Motor neuron (in vitro differentiated cells): ENCODE data around the gene GRK5. TPM values are rescaled to one million over a fixed set of nuclear protein-coding genes. Genes with fewer than 3 reads are reported as not detected.

ENCODE experiments used
- ATAC-seq, 8 experiments: fragments of 200-7000 bp; cut with Tn5 transposase; replicated peaks in 6 of 8; 2 replicates each; pipeline ENCODE4 v1.8.0; 2021; ENCODE audit warnings: mild to moderate bottlenecking in 8 of 8, moderate library complexity in 8 of 8
- H3K27ac ChIP-seq, 2 donors: fragments of 250-450 bp; sonication (Bioruptor Pico); 2 replicates each; pipeline ENCODE4 v1.9.0; 2021; ENCODE audit warnings: antibody characterized with exemption in 2 of 2, mild to moderate bottlenecking in 2 of 2, moderate library complexity in 1 of 2
- H3K4me1 ChIP-seq, 2 donors: fragments of 250-450 bp; sonication (Bioruptor Pico); replicated peaks in 1 of 2; 2 replicates each; pipeline ENCODE4 v1.6.1; 2021; ENCODE audit warnings: antibody characterized with exemption in 2 of 2, mild to moderate bottlenecking in 2 of 2, moderate library complexity in 1 of 2
- H3K4me3 ChIP-seq, 5 donors: fragments of 250-450 bp; sonication (Bioruptor Pico); 2 replicates each; pipeline ENCODE4 v1.9.0; 2021; ENCODE audit warnings: antibody characterized with exemption in 5 of 5, mild to moderate bottlenecking in 5 of 5, moderate library complexity in 4 of 5
- WGBS, 10 experiments: fragments of 450-650 bp; shearing (Covaris generic); methylation state at CpG; one replicate each; pipeline ENCODE4 v1.0.0; 2022; 5-methylcytosine and 5-hydroxymethylcytosine counted together
- in situ Hi-C, 9 experiments: fragments of 400-800 bp; cut with MboI; loops; one replicate each; pipeline ENCODE4 v1.15.0; 2021; ENCODE audit warnings: low sequenced_read_pairs in 9 of 9, low pct_unique_long_range_greater_than_20kb in 2 of 9; ENCODE audit not compliant: unreplicated experiment in 9 of 9
- total RNA-seq, 8 experiments: library from RNA; unstranded; fragments of 300-600 nt; gene quantifications; 2 replicates each; pipeline versions ENCODE4 v1.2.3 to v1.2.4, GENCODE V29; 2022

GRK5 gene
- total RNA-seq, 8 experiments from 2014 or later, result 4.0 to 27.2 (median 11.1) TPM

DNA sequence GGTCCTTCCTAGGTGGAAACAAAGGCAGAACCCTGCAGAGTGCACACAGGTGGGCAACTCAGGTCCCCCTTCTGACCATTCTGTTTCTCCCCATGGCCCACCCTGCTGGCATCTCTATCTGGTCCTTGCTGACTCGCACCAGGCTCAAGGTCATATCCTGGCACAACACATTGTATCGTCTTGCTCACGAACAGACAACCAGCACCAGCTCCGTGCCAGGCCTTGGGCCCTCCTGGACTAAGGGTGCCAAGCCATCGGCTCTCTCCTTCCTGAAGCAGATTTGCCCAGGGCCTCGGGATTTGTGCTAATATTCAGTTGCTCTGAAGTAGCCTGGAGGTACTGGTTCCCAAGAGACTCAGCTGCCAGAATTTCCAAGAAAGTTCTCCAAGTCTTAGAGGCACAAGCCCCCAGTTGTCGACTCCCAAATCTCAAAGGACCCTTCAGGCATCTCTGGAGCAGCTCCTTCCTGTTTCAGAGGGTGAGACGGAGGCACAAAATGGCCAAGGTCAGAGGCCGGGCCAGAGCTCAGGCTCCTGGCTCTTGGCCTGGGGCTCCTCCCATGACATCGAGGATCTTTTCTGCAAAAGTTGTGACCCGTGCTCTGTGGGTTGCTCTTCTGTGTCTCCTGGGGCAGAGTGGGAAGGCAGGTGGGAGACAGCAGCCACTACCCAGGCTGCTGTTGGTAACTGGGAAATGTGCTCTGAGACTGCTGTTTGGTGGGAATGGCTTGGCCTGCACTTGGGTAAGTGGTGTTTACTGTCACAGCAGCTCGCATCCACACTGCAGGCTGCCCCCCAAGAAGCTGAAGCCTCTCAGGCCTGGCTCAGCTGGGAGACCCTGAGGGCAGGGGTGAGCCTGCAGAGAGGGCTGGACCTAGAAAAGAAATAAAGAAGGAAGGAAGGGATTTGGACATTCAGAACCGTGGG lies 213.8 kb downstream of the GRK5 start:
- H3K27ac ChIP-seq, result peak overlapping the region in 1 of 2 donors; percentile 20
- peaks cover 22 to 26% of the 10 kb centered on the region in 2 donors for H3K4me1 ChIP-seq
- WGBS, 10 experiments, result 0 to 100% (median 100%) methylated on average over 1 to 8 of the region's 13 CpGs; no CpG with 5 or more reads in 3 of the 10 experiments
- in situ Hi-C loops, result loop anchor here in 7 of 9 experiments (25.0 kb wide), 2 partner anchors 209 to 234 kb away; partner anchors contain the start of genes GRK5 (in 6 of the 7) and PRDX3 (in 1 of the 7)
- no peak overlapping the region for H3K4me3 ChIP-seq
- peak in 1 of 8 experiments; percentile 13 for ATAC-seq

- H3K27ac ChIP-seq, result peak overlapping the region in 1 of 2 donors; percentile 38
- peak in 7 of 8 experiments; percentile 62 to 83 (median 72) for ATAC-seq
- 0 to 80% (median 34%) methylated on average over 1 to 8 of the region's 11 CpGs; no CpG with 5 or more reads in 7 of the 10 experiments for WGBS, 10 experiments
- H3K4me1 ChIP-seq, result peaks cover 22 to 23% of the 10 kb centered on the region in 2 donors
- no peak overlapping the region for H3K4me3 ChIP-seq
- in situ Hi-C loops, result loop anchor here in 7 of 9 experiments (25.0 kb wide), 2 partner anchors 210 to 235 kb away; partner anchors contain the start of genes GRK5 (in 6 of the 7) and PRDX3 (in 1 of the 7)
Observed at GRCh38 chr10:119421891-119422681, 214.7 kb downstream of the GRK5 start.

DNA sequence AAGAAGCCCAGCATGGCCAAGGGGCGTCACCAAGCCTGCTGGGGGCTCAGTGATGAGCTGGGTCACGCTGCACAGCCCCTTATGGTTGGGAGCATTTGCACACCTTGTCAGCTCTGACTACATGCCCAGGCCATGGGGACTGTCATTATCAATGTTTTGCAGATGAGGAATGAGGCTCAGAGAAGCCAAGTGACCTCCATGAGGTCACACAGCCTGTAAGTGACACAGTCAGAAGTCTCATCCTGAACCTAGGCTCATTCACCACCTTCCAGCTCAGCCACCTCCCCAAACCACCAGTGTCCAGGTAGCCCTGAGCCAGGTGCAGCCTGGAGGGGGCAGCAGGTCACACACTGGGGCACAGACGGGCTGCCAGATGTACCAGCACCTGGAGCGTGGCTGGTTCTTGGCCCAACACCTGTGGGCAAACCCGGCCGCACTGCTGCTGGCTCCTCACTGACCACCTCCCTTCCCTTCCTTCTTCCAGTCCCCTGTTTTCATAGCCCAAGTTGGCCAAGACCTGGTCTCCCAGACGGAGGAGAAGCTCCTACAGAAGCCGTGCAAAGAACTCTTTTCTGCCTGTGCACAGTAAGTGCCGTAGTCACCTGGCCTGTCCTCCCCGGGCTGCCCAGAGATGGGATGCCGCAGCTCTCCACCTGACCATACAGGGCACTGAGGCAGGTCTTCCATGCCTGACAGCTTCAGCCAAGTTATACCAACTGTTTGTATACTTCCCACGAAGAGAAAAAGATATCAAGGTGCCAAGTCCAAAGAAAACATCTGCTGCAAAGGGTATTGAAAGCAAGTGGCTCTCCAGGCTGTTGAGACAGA lies 215.5 kb downstream of the GRK5 start:
- in situ Hi-C loops, result loop anchor here in 7 of 9 experiments (25.0 kb wide), 2 partner anchors 211 to 236 kb away; partner anchors contain the start of genes GRK5 (in 6 of the 7) and PRDX3 (in 1 of the 7)
- 80 to 100% (median 93%) methylated on average over 1 to 7 of the region's 12 CpGs; no CpG with 5 or more reads in 3 of the 10 experiments for WGBS, 10 experiments
- Histone ChIP-seq H3K4me3 (no peak overlapping the region), H3K4me1 (peaks cover 15 to 19% of the 10 kb centered on the region in 2 donors), H3K27ac (peak overlapping the region in 1 of 2 donors; percentile 38)
- ATAC-seq, result peak in 1 of 8 experiments; percentile 13

- in situ Hi-C loops, result loop anchor here in 7 of 9 experiments (25.0 kb wide), 2 partner anchors 211 to 236 kb away; partner anchors contain the start of genes GRK5 (in 6 of the 7) and PRDX3 (in 1 of the 7)
- 73 to 100% (median 93%) methylated on average over 1 to 4 of the region's 7 CpGs; no CpG with 5 or more reads in 4 of the 10 experiments for WGBS, 10 experiments
- no peak for ATAC-seq
- H3K4me3 ChIP-seq, result no peak overlapping the region
- peaks cover 15 to 19% of the 10 kb centered on the region in 2 donors for H3K4me1 ChIP-seq
- no peak overlapping the region for H3K27ac ChIP-seq
Observed at GRCh38 chr10:119423510-119424257, 216.3 kb downstream of the GRK5 start.

GRCh38 chr10:119424258-119424975 lies 217.0 kb downstream of the GRK5 start:
- ATAC-seq, result no peak
- H3K4me3 ChIP-seq, result no peak overlapping the region
- 58 to 100% (median 76%) methylated on average over 1 to 2 of the region's 6 CpGs; no CpG with 5 or more reads in 4 of the 10 experiments for WGBS, 10 experiments
- H3K27ac ChIP-seq, result no peak overlapping the region
- in situ Hi-C loops, result loop anchor here in 7 of 9 experiments (25.0 kb wide), 2 partner anchors 212 to 237 kb away; partner anchors contain the start of genes GRK5 (in 6 of the 7) and PRDX3 (in 1 of the 7)
- peaks cover 15 to 19% of the 10 kb centered on the region in 2 donors for H3K4me1 ChIP-seq

GRCh38 chr10:119425102-119425880 lies 217.9 kb downstream of the GRK5 start:
- H3K27ac ChIP-seq, result no peak overlapping the region
- WGBS, 10 experiments, result 14 to 91% (median 49%) methylated on average over 1 to 11 of the region's 11 CpGs; no CpG with 5 or more reads in 1 of the 10 experiments
- no peak overlapping the region for H3K4me3 ChIP-seq
- H3K4me1 ChIP-seq, result peaks cover 15 to 19% of the 10 kb centered on the region in 2 donors
- in situ Hi-C loops, result loop anchor here in 1 of 9 experiments (25.0 kb wide), 1 partner anchor 213 kb away; the partner anchor contains the start of gene GRK5
- peak in 2 of 8 experiments; percentile 48 for ATAC-seq

- H3K4me3 ChIP-seq, result no peak overlapping the region
- in situ Hi-C loops, result loop anchor here in 1 of 9 experiments (25.0 kb wide), 1 partner anchor 214 kb away; the partner anchor contains the start of gene GRK5
- no peak for ATAC-seq
- WGBS, 10 experiments, result 60 to 86% (median 79%) methylated on average over 1 to 6 of the region's 9 CpGs; no CpG with 5 or more reads in 6 of the 10 experiments
- H3K4me1 ChIP-seq, result peaks cover 15 to 19% of the 10 kb centered on the region in 2 donors
- H3K27ac ChIP-seq, result no peak overlapping the region
Observed at GRCh38 chr10:119425881-119426170, 218.5 kb downstream of the GRK5 start.

GRCh38 chr10:119426699-119427098 lies 219.3 kb downstream of the GRK5 start:
- 63 to 100% (median 86%) methylated on average over 1 to 5 of the region's 5 CpGs; no CpG with 5 or more reads in 2 of the 10 experiments for WGBS, 10 experiments
- in situ Hi-C loops, result loop anchor here in 1 of 9 experiments (25.0 kb wide), 1 partner anchor 214 kb away; the partner anchor contains the start of gene GRK5
- ATAC-seq, result no peak

DNA sequence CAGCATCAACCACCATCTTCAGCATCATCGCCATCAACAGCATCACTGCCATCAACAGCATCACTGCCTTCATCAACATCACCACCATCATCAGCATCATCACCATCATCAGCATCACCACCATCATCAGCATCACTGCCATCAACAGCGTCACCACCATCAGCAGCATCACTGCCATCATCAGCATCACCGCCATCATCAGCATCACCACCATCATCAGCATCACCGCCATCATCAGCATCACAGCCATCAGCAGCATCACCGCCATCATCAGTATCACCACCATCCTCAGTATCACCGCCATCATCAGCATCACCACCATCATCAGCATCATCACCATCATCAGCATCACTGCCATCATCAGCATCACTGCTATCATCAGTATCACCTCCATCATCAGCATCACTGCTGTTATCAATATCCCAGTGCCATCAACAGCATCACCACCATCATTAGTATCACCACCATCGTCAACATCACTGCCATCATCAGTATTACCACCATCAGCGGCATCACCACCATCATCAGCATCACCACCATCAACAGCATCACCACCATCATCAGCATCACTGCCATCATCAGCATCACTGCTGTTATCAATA lies 220.0 kb downstream of the GRK5 start:
- Histone ChIP-seq H3K4me3 (no peak overlapping the region), H3K27ac (no peak overlapping the region), H3K4me1 (peaks cover 2 to 7% of the 10 kb centered on the region in 2 donors)
- WGBS, 10 experiments, result 89 to 100% (median 95%) methylated on average over 1 to 7 of the region's 8 CpGs; no CpG with 5 or more reads in 2 of the 10 experiments
- in situ Hi-C loops, result loop anchor here in 1 of 9 experiments (25.0 kb wide), 1 partner anchor 215 kb away; the partner anchor contains the start of gene GRK5
- no peak for ATAC-seq

More at GRCh38 chr10:119426699-119427098, 219.3 kb downstream of the GRK5 start:
- H3K4me1 ChIP-seq, result peaks cover 9 to 13% of the 10 kb centered on the region in 2 donors
- H3K4me3 ChIP-seq, result no peak overlapping the region
- no peak overlapping the region for H3K27ac ChIP-seq
